HUES48 (cell line): ENCODE data around the gene C10orf53.
"Not testable (repeated sequence)": the region's sequence is repeated elsewhere in the genome, so short reads cannot be mapped to it uniquely, and the experiment has no call there.

Experiments used
- H3K27ac ChIP-seq: one replicate; pipeline ENCODE4 v1.7.0; 2013; ENCODE audit warnings: low read depth, low read length, inconsistent platforms
- H3K27me3 ChIP-seq: 2 replicates; pipeline ENCODE4 v1.6.1; 2013; ENCODE audit warnings: mild to moderate bottlenecking, low read length; ENCODE audit not compliant: control insufficient read depth, insufficient read depth
- H3K36me3 ChIP-seq: 2 replicates; pipeline ENCODE4 v1.6.1; 2013; ENCODE audit warnings: low read length; ENCODE audit not compliant: control insufficient read depth, insufficient read depth
- H3K4me1 ChIP-seq: 2 replicates; pipeline ENCODE4 v1.6.1; 2013; ENCODE audit warnings: mild to moderate bottlenecking, low read length; ENCODE audit not compliant: control insufficient read depth, insufficient read depth
- H3K4me3 ChIP-seq: 2 replicates; pipeline ENCODE4 v1.5.1; 2013; ENCODE audit warnings: mild to moderate bottlenecking, low read depth, low read length
- H3K9ac ChIP-seq: 2 replicates; pipeline ENCODE4 v1.6.1; 2013; ENCODE audit warnings: mild to moderate bottlenecking, low read depth, low read length, moderate library complexity
- H3K9me3 ChIP-seq: 2 replicates; pipeline ENCODE4 v1.6.1; 2013; ENCODE audit warnings: low read length; ENCODE audit not compliant: control insufficient read depth, insufficient read depth

Gene C10orf53

GRCh38 chr10:49664842-49665355 lies 14.6 kb upstream of the C10orf53 start:
- Histone ChIP-seq H3K27ac (no peak overlapping the region), H3K9ac (no peak overlapping the region), H3K4me1 (peaks cover 9% of the 10 kb centered on the region; the same call in 1 of the 2 replicates), H3K36me3 (no peaks in the 10 kb centered on the region), H3K9me3 (no peaks in the 10 kb centered on the region), H3K27me3 (peaks cover 21% of the 10 kb centered on the region), H3K4me3 (no peak overlapping the region)

- no peaks in the 10 kb centered on the region for H3K36me3 ChIP-seq
- peaks cover 6% of the 10 kb centered on the region; the same call in 1 of the 2 replicates for H3K4me1 ChIP-seq
- no peak overlapping the region for H3K4me3 ChIP-seq
- H3K27ac ChIP-seq, result no peak overlapping the region
- H3K27me3 ChIP-seq, result peaks cover 14% of the 10 kb centered on the region
- H3K9ac ChIP-seq, result no peak overlapping the region
- H3K9me3 ChIP-seq, result no peaks in the 10 kb centered on the region
Measured at GRCh38 chr10:49666054-49666615, 13.3 kb upstream of the C10orf53 start.

DNA sequence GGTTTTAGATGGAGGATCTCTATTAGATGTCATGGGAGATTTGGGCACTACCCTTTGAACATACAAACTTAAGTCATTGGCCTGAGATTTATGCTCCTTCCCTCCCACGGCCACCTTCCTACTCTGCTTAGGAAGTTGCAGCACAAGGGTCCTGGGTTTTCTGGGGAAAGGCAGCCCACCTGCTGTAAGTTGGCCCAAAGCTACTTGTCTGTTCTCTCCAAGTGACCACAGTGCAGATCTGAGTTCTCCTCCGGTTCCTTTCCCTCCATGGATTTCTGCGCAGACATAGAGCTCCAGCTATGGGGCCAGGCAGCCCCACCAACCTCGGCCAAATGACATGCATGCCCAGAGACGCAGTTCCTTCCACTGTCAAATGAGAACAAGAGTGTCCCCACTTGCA lies 12.8 kb upstream of the C10orf53 start:
- no peak overlapping the region for H3K4me3 ChIP-seq
- H3K27me3 ChIP-seq, result peaks cover 10% of the 10 kb centered on the region
- no peaks in the 10 kb centered on the region for H3K9me3 ChIP-seq
- no peak overlapping the region for H3K9ac ChIP-seq
- no peak overlapping the region for H3K27ac ChIP-seq
- H3K36me3 ChIP-seq, result no peaks in the 10 kb centered on the region
- 0 out of 2 replicates have a peak, but pooled peaks cover under 1% of the 10 kb centered on the region for H3K4me1 ChIP-seq

DNA sequence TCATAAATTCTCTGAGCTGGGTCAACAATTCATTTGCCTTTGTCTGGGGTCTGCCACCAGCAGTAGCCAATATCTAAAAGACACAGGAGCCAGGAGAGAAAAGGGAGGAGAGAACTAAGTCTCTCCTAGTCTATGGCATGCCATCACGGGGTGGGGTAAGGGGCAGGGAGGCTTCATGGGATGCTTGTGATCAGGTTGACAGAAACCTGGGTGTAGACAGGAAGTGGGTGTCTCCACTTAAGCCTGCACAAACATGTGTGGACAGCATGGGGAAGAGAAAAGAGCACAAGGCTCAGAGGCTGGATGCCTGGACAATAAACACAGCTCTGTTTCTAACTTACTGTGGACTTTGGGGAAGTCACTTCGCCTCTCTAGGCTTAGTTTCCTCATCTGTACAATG lies 11.5 kb upstream of the C10orf53 start:
- Histone ChIP-seq H3K27me3 (peaks cover 10% of the 10 kb centered on the region), H3K9me3 (no peaks in the 10 kb centered on the region), H3K9ac (no peak overlapping the region), H3K36me3 (no peaks in the 10 kb centered on the region), H3K4me3 (no peak overlapping the region), H3K27ac (no peak overlapping the region), H3K4me1 (no peaks in the 10 kb centered on the region)

- no peaks in the 10 kb centered on the region for H3K9me3 ChIP-seq
- H3K4me3 ChIP-seq, result no peak overlapping the region
- H3K27me3 ChIP-seq, result peaks cover 12% of the 10 kb centered on the region
Measured at GRCh38 chr10:49668684-49669083, 10.8 kb upstream of the C10orf53 start.

GRCh38 chr10:49678827-49679479 lies 498 bp upstream of the C10orf53 start:
- no peaks in the 10 kb centered on the region for H3K9me3 ChIP-seq
- peaks cover 75% of the 10 kb centered on the region for H3K27me3 ChIP-seq
- no peaks in the 10 kb centered on the region for H3K4me1 ChIP-seq
- no peaks in the 10 kb centered on the region for H3K36me3 ChIP-seq
- H3K27ac ChIP-seq, result no peak overlapping the region
- no peak overlapping the region for H3K9ac ChIP-seq
- H3K4me3 ChIP-seq, result peak overlapping the region; percentile 66

More at GRCh38 chr10:49668684-49669083, 10.8 kb upstream of the C10orf53 start:
- Histone ChIP-seq H3K9ac (no peak overlapping the region), H3K36me3 (no peaks in the 10 kb centered on the region), H3K4me1 (no peaks in the 10 kb centered on the region), H3K27ac (no peak overlapping the region)

- H3K9ac ChIP-seq, H3K4me3 ChIP-seq, H3K9me3 ChIP-seq, H3K4me1 ChIP-seq, H3K27ac ChIP-seq, H3K36me3 ChIP-seq: not testable (repeated sequence)
- peaks cover 58% of the 10 kb centered on the region for H3K27me3 ChIP-seq
Measured at GRCh38 chr10:49682449-49682848, 3.0 kb downstream of the C10orf53 start.

DNA sequence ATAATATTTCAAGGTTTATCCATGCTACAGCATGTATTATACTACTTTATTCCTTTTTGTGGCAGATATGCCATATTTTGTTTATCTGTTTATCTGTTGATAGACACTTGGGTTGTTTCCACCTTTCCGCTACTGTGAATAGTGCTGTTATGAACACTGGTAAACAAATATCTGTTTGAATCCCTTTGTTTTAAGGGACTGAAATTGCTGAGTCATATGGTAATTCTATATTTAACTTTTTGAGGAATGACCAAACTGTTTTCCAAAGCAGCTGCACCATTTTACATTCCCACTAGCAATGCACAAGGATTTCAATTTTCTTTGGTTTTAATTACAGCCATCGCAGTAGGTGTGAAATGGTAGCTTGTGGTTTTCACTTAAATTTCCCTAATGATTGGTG lies 3.4 kb downstream of the C10orf53 start:
- Histone ChIP-seq H3K27me3 (peaks cover 58% of the 10 kb centered on the region), H3K9me3 (peaks cover 10% of the 10 kb centered on the region; the same call in 1 of the 2 replicates), H3K36me3 (no peaks in the 10 kb centered on the region)

DNA sequence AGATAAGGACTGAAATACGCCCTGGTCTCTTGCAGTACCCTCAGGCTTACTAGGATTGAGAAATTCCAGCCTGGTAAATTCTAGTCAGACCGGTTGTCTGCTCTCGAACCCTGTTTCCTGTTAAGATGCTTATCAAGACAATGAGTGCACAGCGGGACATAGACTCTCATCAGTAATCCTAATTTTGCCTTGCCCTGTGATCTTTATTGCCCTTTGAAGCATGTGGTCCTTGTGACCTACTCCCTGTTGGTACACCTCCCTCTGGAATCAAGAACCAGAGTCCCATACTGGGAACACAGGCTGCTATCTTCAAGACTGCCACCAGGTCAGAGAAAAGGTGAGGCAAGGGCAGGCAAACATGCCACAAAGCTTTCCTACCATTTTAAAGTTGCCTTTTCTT lies 7.2 kb downstream of the C10orf53 start:
- H3K36me3 ChIP-seq, result no peaks in the 10 kb centered on the region
- no peak overlapping the region for H3K9ac ChIP-seq
- no peak overlapping the region for H3K27ac ChIP-seq
- H3K9me3 ChIP-seq, result peaks cover 10% of the 10 kb centered on the region; the same call in 1 of the 2 replicates
- H3K4me1 ChIP-seq, result peaks cover 30% of the 10 kb centered on the region
- H3K27me3 ChIP-seq, result peaks cover 53% of the 10 kb centered on the region
- H3K4me3 ChIP-seq, result no peak overlapping the region

More for the DNA sequence above, 3.4 kb downstream of the C10orf53 start:
- Histone ChIP-seq H3K4me1 (no peaks in the 10 kb centered on the region), H3K4me3 (no peak overlapping the region), H3K9ac (no peak overlapping the region), H3K27ac (no peak overlapping the region)

- no peaks in the 10 kb centered on the region for H3K36me3 ChIP-seq
- H3K4me1 ChIP-seq, result peaks cover 39% of the 10 kb centered on the region
- no peak overlapping the region for H3K9ac ChIP-seq
- peaks cover 68% of the 10 kb centered on the region for H3K27me3 ChIP-seq
- H3K4me3 ChIP-seq, result peak overlapping the region; percentile 31; the same call in 1 of the 2 replicates
- no peak overlapping the region for H3K27ac ChIP-seq
- H3K9me3 ChIP-seq, result peaks cover 10% of the 10 kb centered on the region; the same call in 1 of the 2 replicates
Measured at GRCh38 chr10:49688261-49688846, 8.9 kb downstream of the C10orf53 start.

DNA sequence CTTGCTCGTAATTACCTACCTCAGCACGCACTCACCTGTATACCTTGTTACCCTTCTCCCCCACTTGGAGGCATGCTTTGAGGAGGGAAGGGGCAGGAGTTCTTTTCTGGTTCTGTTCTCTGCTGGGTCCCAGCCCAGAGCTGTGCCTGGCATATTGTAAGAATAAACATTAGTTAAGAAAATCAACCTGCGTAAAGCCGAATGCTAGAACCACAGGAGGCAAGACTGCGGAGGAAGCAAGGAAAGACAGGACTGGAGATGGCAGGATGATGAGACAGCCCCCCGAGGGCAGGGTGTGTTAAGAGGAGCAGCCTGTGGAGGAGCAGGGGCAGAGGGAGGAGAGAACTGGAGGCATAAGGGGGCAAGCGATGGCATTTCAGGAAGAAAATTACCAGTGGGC lies 9.5 kb downstream of the C10orf53 start:
- H3K9ac ChIP-seq, result no peak overlapping the region
- no peaks in the 10 kb centered on the region for H3K36me3 ChIP-seq
- no peak overlapping the region for H3K27ac ChIP-seq
- H3K27me3 ChIP-seq, result peaks cover 74% of the 10 kb centered on the region
- H3K9me3 ChIP-seq, result peaks cover 10% of the 10 kb centered on the region; the same call in 1 of the 2 replicates
- peaks cover 39% of the 10 kb centered on the region for H3K4me1 ChIP-seq
- peak overlapping the region; percentile 31 for H3K4me3 ChIP-seq
